Endothelial cell of umbilical vein (primary cell): ENCODE measurements around the gene SLC38A10.

Source experiments
- EZH2 ChIP-seq: IDR thresholded peaks from 2 replicates; pipeline ENCODE4 v1.6.1; 2012; ENCODE audit warnings: borderline replicate concordance, low read depth, mild to moderate bottlenecking, moderate library complexity, low read length, inconsistent platforms; ENCODE audit not compliant: severe bottlenecking
- JUN ChIP-seq: IDR thresholded peaks from 2 replicates; pipeline ENCODE4 v1.6.1; 2011; ENCODE audit warnings: borderline replicate concordance, low read depth; ENCODE audit not compliant: insufficient read length, insufficient read depth
- MAX ChIP-seq: IDR thresholded peaks from 2 replicates; pipeline ENCODE4 v1.6.1; 2011; ENCODE audit not compliant: insufficient read depth, insufficient read length
- MYC ChIP-seq: IDR thresholded peaks from one replicate; pipeline ENCODE4 v1.6.1; 2011; ENCODE audit warnings: mild to moderate bottlenecking, low read depth, low read length
- POLR2A ChIP-seq: IDR thresholded peaks from 2 replicates; pipeline ENCODE4 v1.6.1; 2012; ENCODE audit warnings: low read depth, mild to moderate bottlenecking, control low read depth, low read length
- POLR2AphosphoS5 ChIP-seq: IDR thresholded peaks from 2 replicates; pipeline ENCODE4 v1.6.1; 2012; ENCODE audit warnings: low read depth, mild to moderate bottlenecking, control low read depth, low read length, moderate library complexity; ENCODE audit not compliant: insufficient read depth
- TF ChIP-seq, protein P1 (sequence below), 2 donors: IDR thresholded peaks; 1 replicate in 1 of 2; 2 replicates in 1 of 2; pipeline ENCODE4 v1.5.1; 2011; ENCODE audit warnings: low read length in 2 of 2, mild to moderate bottlenecking in 2 of 2, moderate library complexity in 2 of 2, control low read depth in 1 of 2, inconsistent platforms in 1 of 2, low read depth in 1 of 2; ENCODE audit not compliant: insufficient read depth in 1 of 2; ENCODE audit errors: extremely low read depth in 1 of 2

GRCh38 chr17:81231121-81231645 is 63.9 kb downstream of the SLC38A10 start:
- TF ChIP-seq, protein P1, sequence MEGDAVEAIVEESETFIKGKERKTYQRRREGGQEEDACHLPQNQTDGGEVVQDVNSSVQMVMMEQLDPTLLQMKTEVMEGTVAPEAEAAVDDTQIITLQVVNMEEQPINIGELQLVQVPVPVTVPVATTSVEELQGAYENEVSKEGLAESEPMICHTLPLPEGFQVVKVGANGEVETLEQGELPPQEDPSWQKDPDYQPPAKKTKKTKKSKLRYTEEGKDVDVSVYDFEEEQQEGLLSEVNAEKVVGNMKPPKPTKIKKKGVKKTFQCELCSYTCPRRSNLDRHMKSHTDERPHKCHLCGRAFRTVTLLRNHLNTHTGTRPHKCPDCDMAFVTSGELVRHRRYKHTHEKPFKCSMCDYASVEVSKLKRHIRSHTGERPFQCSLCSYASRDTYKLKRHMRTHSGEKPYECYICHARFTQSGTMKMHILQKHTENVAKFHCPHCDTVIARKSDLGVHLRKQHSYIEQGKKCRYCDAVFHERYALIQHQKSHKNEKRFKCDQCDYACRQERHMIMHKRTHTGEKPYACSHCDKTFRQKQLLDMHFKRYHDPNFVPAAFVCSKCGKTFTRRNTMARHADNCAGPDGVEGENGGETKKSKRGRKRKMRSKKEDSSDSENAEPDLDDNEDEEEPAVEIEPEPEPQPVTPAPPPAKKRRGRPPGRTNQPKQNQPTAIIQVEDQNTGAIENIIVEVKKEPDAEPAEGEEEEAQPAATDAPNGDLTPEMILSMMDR (IDR thresholded peaks at IDR 0.05; ENCODE audit: extremely low read depth in 1 of 2, insufficient read depth in 1 of 2, low read depth in 1 of 2, low read length in 2 of 2): no peak
- TF ChIP-seq EZH2 (no peak), POLR2A (no peak), MYC (no peak), MAX (no peak), POLR2AphosphoS5 (no peak), JUN (no peak)
